NCI-H2227 (cell line): ENCODE results near the gene RELT.
A peak's percentile ranks its signal among the peaks of the same experiment; 100 is the strongest.

Experiments used
- DNase-seq: peaks from one replicate; lab custom pipeline; 2025; ENCODE audit not compliant: unreplicated experiment; lab: John Stamatoyannopoulos, UW

The RELT gene

DNA sequence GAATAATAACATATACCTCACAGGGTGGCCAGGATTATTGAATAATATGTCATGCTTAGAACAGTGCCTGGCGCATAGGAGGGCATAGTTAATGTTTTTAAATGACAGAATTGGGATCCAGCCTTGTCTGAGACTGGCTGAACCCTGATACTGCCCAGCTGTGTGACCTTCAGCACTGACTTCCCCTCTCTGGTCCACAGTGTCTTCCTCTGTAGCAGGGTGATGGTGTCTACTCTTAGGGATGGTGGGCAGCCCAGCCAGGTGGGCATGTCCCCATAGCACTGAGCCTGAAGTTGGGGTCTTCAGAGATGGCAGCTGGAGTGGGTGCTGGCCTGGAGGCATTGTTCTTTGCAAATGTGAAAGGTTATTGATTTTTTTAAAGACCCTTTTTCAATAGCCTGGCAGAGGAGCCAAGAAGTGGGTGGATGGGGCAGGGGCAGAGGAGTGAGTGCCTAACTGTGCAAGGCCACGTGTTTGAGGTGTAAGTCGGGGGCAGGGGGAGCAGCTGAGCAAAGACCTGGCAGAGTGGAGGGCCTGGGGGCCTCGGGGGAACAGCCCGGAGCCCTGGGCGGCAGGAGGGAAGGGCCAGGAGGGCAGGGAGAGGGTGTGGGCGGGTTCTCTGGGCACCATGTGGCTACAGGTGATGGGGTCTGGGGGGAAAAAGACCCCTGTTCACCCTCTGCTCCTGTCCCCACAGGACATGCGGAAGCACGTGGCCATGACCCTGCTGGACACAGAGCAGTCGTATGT is 29.8 kb upstream of the RELT start:
- no peak for DNase-seq

DNA sequence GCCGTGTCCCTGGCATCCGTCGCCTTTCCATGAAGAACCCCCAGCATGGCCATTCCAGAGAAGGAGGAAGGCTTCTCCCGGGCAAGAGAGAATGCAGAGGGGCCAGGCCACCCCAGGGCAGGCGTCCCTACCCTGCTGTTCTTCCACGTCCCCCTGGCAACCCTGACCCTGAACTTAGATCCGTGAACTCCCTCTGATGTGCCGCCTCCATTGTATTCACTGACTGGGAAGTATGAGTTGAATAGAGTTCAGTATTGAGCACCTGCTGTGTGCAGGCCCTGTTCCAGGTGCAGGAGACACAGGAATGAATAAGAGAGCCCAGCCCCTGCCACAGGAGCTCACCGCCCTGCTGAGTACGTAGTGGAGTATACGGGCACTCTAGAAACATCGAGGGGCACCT is 29.1 kb upstream of the RELT start:
- no peak for DNase-seq

DNA sequence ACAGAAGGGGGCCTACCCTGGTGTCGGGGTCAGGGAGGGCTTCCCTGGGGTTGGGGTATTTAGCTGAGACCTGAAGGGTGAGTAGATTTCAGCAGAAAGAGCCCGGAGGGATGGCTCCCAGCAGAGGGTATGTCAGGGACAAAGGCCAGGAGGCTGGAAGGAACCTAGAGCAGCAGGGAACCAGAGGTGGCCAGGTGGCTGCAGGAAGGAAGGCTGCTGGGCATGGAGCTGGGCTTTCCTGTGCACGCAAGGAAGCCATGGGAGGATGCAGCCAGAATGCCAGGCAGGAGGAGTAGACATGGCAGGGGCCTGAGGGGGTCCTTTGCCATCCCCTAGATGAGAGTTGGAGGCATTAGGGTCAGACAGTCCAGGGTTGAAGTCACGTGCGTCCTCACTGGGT is 27.4 kb upstream of the RELT start:
- DNase-seq: no peak

DNA sequence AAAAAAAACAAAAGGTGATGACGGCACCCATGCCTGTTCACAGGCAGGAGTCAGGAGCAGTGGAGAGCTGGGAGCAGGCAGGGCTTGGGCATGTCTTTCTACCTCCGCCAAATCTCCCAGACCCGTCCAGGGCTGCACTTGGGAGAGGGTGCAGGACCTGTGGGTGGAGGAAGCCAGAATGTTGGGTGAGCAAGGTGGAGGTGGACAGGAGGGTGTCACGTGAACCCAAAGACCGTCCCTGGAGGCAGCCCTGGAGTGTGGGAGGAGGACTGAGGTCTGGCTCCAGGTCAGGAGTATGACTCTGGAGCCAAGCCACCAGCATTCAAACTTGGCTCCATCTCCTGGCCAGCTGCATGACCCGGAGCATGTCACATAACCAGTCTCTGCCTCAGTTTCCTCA is 26.6 kb upstream of the RELT start:
- DNase-seq: no peak

DNA sequence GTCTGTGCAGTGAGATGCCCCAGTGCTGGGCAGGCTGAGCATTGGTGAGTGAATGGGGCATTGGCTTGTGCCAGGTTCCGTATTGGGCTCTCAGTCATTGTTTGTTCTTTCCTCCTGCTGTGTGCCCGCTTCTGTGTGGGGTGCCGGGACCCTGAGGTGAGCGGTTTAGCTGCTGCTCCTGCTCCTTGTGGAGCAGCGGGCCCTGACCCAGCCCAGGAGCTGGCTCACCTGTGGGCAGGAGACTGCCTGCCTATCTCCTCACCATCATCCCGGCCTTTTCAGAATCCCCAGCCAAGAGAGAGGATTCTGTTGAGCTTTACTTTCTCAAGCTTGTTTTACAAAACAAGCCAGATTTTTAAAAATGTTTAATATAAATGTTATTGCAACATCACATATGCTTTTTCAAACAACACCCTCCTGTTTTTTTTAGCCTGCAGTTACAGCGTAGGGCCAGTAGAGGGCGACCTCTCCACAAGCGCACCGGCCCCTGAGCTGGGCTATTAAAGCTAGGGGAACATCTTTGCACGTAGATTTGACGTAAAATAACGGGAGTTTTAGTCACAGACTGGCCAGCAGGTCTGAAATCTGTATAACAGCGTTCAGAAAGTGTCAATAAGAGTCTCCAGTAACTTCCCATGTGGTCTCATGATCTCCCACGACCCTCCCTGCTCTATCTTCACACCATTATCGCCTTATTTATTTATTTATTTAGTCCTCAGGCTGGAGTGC is 25.1 kb upstream of the RELT start:
- peak; percentile 83 for DNase-seq

DNA sequence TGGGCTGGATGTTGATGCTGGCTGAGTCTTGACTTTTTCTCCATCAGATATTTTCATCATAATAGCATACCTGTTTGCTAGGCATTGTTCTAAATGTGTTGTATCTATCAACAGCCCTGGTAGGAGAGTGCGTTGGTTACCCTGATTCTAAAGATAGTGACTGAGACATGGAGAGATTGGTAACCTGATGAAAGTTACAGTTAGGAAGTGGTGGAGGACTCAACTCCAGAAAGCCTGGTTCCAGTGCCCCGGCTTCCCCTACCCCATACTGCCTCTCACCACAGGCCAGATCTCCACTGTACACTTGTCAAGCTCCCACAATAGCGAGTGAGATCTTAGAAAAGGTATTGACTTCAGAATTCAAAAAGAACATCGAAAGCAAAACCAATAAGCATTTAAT is 22.8 kb upstream of the RELT start:
- DNase-seq: no peak

DNA sequence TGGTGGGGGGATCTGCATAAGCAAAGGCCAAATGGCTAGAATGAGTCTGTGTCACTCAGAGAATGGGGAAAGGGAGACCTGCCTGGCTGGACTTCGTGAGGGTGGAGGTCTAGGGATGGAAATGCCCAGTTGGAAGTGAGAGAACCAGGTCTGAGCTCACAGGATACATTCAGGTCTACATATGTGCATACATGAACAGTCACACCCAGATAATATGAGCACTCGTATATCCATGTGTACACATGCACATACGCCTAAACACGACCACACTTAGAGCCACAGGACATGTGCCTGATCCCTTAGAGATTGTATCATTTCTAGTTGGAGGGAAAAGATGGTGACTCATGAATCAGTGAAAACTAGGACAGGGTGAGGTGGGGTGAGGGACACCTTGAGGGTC is 21.1 kb upstream of the RELT start:
- no peak for DNase-seq

DNA sequence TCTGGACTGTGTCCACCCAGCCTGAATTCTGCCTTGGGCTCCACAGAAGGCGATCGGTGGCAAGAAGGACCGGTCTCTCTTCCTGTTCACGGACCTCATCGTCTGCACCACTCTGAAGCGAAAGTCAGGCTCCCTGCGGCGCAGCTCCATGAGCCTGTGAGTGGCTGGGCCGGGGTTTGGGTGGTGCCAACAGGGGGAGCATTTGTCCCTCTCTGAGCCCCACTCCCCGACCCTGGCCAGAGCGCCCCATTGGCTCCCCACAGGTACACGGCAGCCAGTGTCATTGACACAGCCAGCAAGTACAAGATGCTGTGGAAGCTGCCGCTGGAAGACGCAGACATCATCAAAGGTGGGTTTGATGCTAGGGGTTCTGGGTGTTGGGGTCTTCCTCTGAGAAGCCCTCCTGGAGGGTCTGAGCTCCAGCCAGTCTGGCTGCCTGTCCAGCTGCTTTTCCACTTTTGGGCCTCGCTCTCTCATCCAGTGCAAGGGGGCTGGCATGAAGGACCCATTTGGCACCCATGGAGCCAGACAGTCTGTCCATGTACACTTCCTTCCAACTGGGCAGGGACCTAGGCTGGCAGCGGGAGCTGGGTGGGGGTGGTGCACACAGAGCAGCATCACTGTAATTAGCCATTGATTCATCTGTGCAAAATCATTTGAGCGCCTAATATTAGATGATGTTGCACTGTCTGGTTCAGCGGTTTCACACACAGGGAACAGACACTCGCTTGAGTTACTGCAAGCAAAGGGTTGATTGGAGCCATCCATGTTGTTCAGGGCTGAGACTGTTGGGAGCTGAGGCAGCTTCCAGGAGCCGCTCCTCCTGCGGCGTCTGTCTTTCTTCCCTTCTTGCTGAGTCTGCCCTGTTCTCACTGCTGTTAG is 19.0 kb upstream of the RELT start:
- DNase-seq: no peak

DNA sequence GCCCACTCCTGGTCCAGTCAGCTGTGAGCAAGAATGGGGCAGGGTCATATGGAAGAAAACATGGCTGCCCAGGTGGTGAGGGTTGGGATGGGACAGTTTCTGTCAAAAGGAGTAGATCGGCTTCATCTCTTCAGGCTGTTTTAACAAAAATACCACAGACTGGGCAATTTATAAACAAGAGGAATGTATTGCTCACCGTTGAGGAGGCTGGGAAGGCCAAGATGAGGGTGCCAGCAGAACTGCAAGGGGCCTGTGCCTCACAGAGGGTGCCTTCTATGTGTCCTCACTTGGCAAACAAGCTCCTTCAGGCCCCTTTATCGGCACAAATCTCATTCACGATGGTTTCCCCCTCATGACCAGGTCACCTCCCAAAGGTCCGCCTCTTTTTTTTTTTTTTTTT is 18.1 kb upstream of the RELT start:
- no peak for DNase-seq

DNA sequence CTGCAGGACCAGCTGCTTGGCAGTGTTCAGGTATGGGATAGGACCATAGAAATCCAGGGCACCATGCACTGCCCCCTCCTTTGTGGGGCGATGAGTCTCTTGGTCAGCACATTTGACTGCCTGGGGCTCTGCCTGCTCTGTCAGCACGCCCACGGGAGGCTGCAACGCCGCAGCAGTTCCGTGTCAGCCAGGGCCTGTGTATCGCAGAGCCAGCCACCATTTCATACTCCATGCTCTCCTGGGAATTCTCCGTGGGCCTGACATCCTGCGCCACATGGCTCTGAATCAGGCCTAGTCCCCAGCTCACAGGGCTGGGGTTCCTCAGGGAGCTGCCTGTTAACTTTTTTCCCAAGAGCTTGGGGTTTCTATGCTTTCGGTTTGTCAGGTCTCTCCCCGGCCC is 16.9 kb upstream of the RELT start:
- no peak for DNase-seq

DNA sequence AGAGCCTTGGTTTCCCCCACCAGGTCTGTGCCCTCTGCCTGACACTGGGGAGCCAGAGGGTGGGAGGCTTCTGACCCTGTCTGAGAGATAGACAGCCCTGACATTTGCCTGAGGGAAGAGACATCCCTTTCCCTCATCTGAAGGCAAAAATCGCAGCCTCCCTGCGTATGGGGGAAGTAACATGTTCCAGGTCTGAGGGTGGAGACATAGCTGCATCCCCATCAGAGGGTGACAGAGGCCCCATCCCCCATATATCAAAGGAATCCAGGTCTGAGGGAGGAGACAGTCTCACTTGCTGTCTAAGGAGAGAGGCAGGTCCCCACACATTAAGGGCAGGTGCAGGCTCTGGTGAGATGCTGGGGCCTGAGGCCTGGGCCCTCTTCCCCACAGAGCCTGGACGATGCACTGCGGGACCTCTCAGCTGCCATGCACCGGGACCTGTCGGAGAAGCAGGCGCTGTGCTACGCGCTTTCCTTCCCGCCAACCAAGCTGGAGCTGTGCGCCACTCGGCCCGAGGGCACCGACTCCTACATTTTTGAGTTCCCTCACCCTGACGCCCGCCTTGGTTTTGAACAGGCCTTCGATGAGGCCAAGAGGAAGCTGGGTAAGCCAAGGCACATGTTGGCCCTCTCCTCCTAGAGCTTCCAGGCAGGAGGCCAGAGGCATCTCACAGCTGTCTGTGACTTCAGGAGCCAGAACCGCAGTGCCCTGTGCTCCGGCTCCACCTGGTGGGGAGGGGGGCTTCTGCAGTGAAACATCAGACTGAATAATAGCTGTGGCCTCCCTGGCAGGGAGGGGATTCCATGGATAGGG is 16.1 kb upstream of the RELT start:
- peak; percentile 29 for DNase-seq

DNA sequence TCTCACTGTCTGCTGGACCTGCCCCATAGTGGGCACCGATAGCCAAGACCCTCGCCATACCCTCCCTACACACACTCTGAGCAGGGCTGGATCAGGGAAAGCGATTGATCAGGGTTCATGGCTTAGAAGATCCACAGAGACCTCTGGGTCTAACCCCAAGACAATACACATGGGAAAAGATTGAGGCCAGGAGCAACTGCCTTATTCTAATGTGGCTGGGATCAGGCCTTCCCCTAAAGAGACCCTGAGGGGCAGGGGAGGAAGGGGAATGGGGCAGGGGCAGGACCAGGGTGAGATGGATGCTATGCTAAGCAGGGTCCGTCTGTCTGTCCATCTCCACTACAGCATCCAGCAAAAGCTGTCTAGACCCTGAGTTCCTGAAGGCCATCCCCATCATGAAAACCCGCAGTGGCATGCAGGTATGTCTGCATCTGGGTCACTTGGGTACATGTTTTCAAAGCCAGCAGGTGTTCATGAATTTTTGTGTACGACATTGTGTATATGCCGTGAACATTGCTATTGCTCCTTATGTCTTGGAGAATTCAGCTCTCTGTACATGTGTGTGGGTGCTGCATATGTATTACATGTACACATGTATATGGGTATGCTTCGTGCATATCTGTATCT is 15.3 kb upstream of the RELT start:
- DNase-seq: no peak

DNA sequence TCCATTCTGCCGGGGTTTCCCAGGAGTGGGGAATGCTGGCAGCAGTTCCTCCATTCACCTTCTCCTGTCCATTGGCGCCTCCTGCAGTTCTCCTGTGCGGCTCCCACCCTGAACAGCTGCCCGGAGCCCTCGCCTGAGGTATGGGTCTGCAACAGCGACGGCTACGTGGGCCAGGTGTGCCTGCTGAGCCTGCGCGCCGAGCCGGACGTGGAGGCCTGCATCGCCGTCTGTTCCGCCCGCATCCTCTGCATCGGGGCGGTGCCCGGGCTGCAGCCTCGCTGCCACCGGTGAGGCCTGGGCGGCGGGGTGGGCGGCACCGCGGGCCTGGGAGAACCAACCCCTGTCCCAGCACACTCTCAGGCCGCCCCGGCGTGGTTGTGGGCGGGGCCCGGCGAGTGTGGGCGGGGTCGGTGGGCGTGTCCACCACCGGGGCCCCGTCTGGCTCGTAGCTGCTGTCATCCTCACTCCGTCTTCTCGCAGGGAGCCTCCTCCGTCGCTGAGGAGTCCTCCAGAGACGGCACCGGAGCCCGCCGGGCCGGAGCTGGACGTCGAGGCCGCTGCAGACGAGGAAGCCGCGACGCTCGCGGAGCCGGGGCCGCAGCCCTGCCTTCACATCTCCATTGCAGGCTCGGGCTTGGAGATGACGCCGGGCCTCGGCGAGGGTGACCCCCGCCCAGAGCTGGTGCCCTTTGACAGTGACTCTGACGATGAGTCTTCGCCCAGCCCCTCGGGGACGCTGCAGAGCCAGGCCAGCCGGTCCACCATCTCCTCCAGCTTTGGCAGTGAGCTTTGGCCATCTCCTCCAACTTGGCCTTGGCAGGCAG is 14.0 kb upstream of the RELT start:
- no peak for DNase-seq

DNA sequence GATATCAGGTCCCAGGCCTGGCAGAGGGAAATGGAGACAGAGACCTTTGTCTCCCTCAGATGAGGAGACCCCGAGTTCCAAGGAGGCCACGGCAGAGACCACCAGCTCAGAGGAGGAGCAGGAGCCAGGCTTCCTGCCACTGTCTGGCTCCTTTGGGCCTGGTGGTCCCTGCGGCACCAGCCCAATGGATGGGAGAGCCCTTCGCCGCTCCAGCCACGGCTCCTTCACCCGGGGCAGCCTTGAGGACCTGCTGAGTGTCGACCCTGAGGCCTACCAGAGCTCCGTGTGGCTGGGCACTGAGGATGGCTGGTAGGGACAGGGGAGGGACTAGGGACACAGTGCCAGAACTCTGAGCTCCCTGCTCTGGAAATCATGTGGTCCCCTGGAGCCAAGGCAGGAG is 13.1 kb upstream of the RELT start:
- DNase-seq: no peak

DNA sequence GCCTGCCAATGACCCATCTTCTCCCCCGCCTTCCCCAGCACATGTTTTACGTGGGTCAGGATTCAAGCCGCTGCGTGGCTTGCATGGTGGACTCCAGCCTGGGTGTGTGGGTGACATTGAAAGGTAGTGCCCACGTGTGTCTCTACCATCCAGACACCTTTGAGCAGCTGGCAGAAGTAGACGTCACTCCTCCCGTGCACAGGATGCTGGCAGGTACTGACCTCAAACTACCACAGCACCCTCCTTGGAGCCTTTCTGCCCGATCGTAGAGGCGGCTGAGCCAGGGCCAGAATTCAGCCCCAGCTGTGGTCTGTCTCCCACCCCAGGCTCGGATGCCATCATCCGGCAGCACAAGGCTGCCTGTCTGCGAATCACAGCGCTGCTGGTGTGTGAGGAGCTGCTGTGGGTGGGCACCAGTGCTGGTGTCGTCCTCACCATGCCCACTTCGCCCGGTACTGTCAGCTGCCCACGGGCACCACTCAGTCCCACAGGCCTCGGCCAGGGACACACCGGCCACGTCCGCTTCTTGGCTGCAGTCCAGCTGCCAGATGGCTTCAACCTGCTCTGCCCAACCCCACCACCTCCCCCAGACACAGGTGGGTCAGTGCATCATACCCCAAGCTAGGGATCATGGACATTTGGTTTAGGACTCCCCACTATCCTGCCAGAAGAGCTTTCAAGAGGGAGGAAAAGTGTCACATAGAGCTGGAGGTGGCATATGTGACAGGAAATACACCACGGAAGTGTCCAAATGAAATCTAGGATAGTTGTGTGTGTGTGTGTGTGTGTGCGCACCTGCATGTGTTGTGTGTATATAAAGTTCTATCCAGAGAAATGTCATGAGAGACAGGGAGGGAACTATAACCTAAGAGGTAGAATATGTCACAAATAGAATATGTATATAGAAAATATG is 10.6 kb upstream of the RELT start:
- no peak for DNase-seq

DNA sequence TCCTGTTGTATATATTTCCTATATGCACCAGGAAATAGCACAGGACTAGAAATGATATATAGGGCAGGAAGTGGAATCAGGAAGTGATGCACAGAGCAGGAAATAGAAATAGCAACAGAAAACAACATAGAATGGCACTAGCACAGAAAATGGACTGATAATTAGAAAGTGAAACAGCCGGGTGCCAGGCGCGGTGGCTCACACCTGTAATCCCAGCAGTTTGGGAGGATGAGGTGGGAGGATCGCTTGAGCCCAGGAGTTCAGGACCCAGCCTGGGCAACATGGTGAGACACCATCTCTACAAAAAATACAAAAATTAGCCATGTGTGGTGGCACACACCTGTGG is 10.0 kb upstream of the RELT start:
- DNase-seq: no peak

DNA sequence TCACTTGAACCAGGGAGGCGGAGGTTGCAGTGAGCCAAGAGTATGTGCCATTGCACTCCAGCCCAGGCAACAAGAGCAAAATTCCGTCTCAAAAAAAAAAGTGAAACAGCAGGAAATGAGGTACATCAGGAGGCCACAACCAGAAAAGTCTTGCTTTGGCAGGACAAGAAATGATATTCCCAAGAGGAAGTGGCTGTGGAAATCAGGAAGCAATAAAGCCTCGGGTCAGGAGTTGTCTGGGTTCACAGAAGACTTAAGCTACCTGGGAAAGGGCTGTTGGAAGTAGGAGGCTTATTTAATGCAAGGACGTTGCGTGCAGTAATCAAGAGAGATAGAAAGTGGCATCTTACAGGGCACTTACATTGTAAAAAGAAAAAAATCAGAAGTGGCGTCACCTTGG is 9.2 kb upstream of the RELT start:
- DNase-seq: no peak

DNA sequence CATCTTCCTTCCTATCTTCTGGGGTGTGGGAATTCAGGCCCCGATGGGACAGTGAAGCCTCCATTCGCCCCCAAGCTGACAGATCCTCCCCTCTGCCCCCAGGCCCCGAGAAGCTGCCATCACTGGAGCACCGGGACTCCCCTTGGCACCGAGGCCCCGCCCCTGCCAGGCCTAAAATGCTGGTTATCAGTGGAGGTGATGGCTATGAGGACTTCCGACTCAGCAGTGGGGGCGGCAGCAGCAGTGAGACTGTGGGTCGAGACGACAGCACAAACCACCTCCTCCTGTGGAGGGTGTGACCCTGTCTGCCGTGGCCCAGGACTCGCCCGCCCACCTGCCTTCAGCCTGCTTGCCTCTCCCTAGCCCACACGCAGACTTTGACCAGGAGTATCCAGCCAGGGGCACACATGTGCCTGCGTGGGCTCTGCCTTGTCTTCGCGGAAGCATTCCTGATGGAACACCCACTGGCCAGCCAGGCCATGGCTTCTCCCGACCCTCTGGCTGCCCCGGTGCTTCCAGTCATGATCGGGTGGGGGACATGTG is 8.6 kb upstream of the RELT start:
- DNase-seq: no peak
